Cardiac ventricle fibroblast (primary cell): ENCODE data around the gene OR5W2. TPM values are rescaled to one million over a fixed set of nuclear protein-coding genes. Genes with fewer than 3 reads are reported as not detected.

Experiments used
- total RNA-seq: library from RNA; depleted of rRNA; stranded (reverse); fragments of >200 nt; gene quantifications from 2 replicates; pipeline ENCODE4 v1.2.3, GENCODE V29; 2015

Gene OR5W2
- not detected in 2 replicates for total RNA-seq

GRCh38 chr11:55914482-55914881 is at the start of gene OR5W2:
Gene OR5W2, minus strand, starts transcription at chr11:55914582. Its CDS starts 0 bp downstream, at chr11:55914582.

GRCh38 chr11:55936300-55936699 is 21.9 kb upstream of the OR5W2 start, which contains the start of gene OR5I1:
Gene OR5I1, minus strand, starts transcription at chr11:55936400. Its CDS starts 0 bp downstream, at chr11:55936400.

DNA sequence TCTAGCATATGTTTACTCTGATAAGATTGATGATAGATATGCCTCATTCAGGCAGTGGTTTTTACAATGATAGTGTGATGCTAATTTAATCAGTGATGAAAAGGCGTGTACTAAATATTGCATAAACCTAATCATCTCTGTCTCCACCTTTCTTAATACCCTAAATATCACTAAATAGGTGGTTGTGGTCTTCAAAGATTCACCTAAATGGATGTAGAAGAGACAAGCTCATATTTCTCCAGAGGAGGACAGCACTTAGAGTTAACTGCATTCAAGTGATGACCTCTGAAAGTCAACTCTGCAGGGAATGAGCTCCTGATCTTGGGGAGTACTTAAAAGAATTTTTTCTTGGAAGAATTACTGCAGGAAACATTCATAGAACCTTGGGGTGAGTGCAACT is 31.4 kb downstream of the OR5W2 start, which contains the start of gene TRIM51:
TSS of gene TRIM51 (plus strand) at position 301 of the 400 bp plus-strand sequence. CDS start 2,132 bp downstream, outside the sequence.

Other genes with a start within 250 kb of the OR5W2 start
- gene OR5D13, start 141.1 kb downstream of the OR5W2 start, total RNA-seq, result not detected in 2 replicates
- not detected in 2 replicates for gene OR5D14, start 119.0 kb downstream of the OR5W2 start, total RNA-seq
- not detected in 2 replicates for gene OR5L1, start 103.2 kb downstream of the OR5W2 start, total RNA-seq
- gene OR5D18, start 95.0 kb downstream of the OR5W2 start, total RNA-seq, result not detected in 2 replicates
- gene OR5L2, start 87.4 kb downstream of the OR5W2 start, total RNA-seq, result not detected in 2 replicates
- not detected in 2 replicates for gene OR5D16, start 75.8 kb downstream of the OR5W2 start, total RNA-seq
- not detected in 2 replicates for gene TRIM51, start 31.3 kb downstream of the OR5W2 start, total RNA-seq
- not detected in 2 replicates for gene OR5I1, start 21.8 kb upstream of the OR5W2 start, total RNA-seq
- gene OR10AG1, start 55.4 kb upstream of the OR5W2 start, total RNA-seq, result not detected in 2 replicates
- not detected in 2 replicates for gene OR5F1, start 80.0 kb upstream of the OR5W2 start, total RNA-seq
- not detected in 2 replicates for gene OR5AS1, start 113.1 kb upstream of the OR5W2 start, total RNA-seq
- not detected in 2 replicates for gene OR8I2, start 178.7 kb upstream of the OR5W2 start, total RNA-seq
- not detected in 2 replicates for gene OR8H2, start 189.1 kb upstream of the OR5W2 start, total RNA-seq
- gene OR8H3, start 207.8 kb upstream of the OR5W2 start, total RNA-seq, result not detected in 2 replicates
- not detected in 2 replicates for gene OR8J3, start 225.6 kb upstream of the OR5W2 start, total RNA-seq
- gene OR8K5, start 245.7 kb upstream of the OR5W2 start, total RNA-seq, result not detected in 2 replicates